Kidney (tissue), 14 donors: ENCODE data around the gene ERFE. TPM values are rescaled to one million over a fixed set of nuclear protein-coding genes. Genes with fewer than 3 reads are reported as not detected.

ENCODE experiments used
- DNase-seq, 5 donors: peaks; one replicate each; pipeline ENCODE4 v3.0.0-alpha.2; 2013 to 2020
- FAIRE-seq: peaks from 2 replicates; lab custom pipeline; 2012; peaks lifted over from hg19 to GRCh38; lab: Jason Lieb, UNC
- H3K27ac ChIP-seq, 2 donors: one replicate each; pipeline ENCODE4 v1.7.0; 2013; ENCODE audit warnings: low read depth in 2 of 2, low read length in 2 of 2, inconsistent platforms in 1 of 2
- H3K27me3 ChIP-seq: one replicate; pipeline ENCODE4 v1.7.1; 2013; ENCODE audit warnings: low read length, inconsistent platforms; ENCODE audit not compliant: control insufficient read depth, insufficient read depth
- H3K36me3 ChIP-seq, 3 donors: one replicate each; pipeline versions ENCODE4 v1.7.0 to v1.7.1; 2013; ENCODE audit warnings: low read length in 3 of 3, control low read depth in 1 of 3, inconsistent platforms in 1 of 3; ENCODE audit not compliant: insufficient read depth in 3 of 3, control insufficient read depth in 2 of 3
- H3K4me1 ChIP-seq, 3 donors: one replicate each; pipeline versions ENCODE4 v1.7.0 to v1.7.1; 2013; ENCODE audit warnings: low read length in 3 of 3, inconsistent platforms in 1 of 3, low read depth in 1 of 3; ENCODE audit not compliant: control insufficient read depth in 2 of 3, insufficient read depth in 2 of 3
- H3K4me3 ChIP-seq, 3 donors: one replicate each; pipeline versions ENCODE4 v1.7.0 to v1.8.1; 2013; ENCODE audit warnings: low read length in 3 of 3, control low read depth in 1 of 3, inconsistent platforms in 1 of 3
- H3K9ac ChIP-seq, 3 donors: one replicate each; pipeline versions ENCODE4 v1.7.0 to v1.7.1; 2013; ENCODE audit warnings: low read length in 3 of 3, control low read depth in 1 of 3, inconsistent platforms in 1 of 3
- H3K9me3 ChIP-seq, 3 donors: one replicate each; pipeline versions ENCODE4 v1.7.0 to v1.7.1; 2013; ENCODE audit warnings: low read length in 3 of 3, control low read depth in 1 of 3, inconsistent platforms in 1 of 3; ENCODE audit not compliant: control insufficient read depth in 2 of 3, insufficient read depth in 1 of 3
- intact Hi-C: fragments of 100-400 bp; cut with DNase I; formaldehyde crosslinking; loops from one replicate; pipeline ENCODE4 v1.11.1; 2022
- polyA plus RNA-seq: library from polyadenylated mRNA; stranded (reverse); fragments of 350-450 nt; fragmentation: Illumina TruSeq; extraction: RNeasy Lipid Tissue Mini Kit (QIAGEN cat#74804); gene quantifications from one replicate; pipeline ENCODE4 v1.2.3, GENCODE V29; 2014; ENCODE audit warnings: low read depth, low replicate concordance; ENCODE audit not compliant: insufficient read depth
- total RNA-seq: library from RNA; stranded (reverse); fragmentation: NEBNext Ultra II Directional; extraction: Animal tissue kit (Norgen Biotek cat#: 25700); gene quantifications from one replicate; pipeline ENCODE4 v1.2.1, GENCODE V29; 2021
- TF ChIP-seq, protein P1 (sequence below): IDR thresholded peaks from 3 replicates; pipeline ENCODE4 v1.5.1; 2012; ENCODE audit warnings: mild to moderate bottlenecking, moderate library complexity, borderline replicate concordance; ENCODE audit not compliant: insufficient read depth; ENCODE audit errors: extremely low read depth
- donor health status: control.
- donor health status: control.
- donor health status: control.
- donor health status: control.
- donor health status: control.
- donor health status: DM: yes; HTN: yes; CAD: no.
- donor health status: Normal renal cell carcinoma (clear cell type).

The ERFE gene
- total and polyA plus RNA-seq, 2 donors from 2014 or later, result 1.6 to 61.4 TPM

DNA sequence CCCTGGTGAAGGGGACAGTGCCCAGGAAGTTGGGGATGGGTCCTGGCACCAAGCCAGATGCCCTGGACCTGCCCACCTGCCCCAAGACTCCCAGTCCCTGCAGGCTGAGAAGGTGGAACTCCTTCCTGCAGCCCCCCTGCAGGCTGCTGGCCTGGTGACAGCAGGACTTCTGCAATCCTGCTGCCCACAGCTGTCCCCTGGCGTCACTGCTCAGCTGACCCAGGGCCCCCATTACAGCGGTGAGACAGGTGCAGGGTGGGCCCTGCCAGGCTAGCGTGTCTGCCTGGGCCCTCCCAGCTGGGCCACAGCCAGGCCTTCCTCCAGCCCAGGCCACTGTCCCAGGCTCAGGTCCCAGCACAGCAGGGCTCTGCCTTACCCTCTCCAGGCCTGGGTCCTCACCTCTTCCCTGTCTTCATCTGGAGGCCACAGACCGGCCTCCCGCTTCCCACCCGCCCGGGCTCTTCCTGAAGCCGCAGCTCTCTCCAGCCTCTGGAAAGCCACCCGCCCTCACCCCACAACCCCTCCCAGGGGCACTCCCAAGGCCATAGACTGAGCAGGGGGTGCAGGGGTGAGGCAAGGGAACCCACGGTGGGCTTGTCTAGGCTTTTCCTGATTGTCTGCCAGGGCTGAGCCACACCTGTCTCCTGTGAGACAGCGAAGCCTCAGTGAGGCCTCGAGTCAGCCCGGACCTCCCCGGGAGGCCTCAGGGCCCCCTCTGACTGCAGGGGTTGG is 8.8 kb upstream of the ERFE start:
- FAIRE-seq (no peak), DNase-seq (no peak)
- H3K27me3 ChIP-seq, result no peaks in the 10 kb centered on the region
- H3K4me1 ChIP-seq, result no peaks in the 10 kb centered on the region
- TF ChIP-seq, protein P1, sequence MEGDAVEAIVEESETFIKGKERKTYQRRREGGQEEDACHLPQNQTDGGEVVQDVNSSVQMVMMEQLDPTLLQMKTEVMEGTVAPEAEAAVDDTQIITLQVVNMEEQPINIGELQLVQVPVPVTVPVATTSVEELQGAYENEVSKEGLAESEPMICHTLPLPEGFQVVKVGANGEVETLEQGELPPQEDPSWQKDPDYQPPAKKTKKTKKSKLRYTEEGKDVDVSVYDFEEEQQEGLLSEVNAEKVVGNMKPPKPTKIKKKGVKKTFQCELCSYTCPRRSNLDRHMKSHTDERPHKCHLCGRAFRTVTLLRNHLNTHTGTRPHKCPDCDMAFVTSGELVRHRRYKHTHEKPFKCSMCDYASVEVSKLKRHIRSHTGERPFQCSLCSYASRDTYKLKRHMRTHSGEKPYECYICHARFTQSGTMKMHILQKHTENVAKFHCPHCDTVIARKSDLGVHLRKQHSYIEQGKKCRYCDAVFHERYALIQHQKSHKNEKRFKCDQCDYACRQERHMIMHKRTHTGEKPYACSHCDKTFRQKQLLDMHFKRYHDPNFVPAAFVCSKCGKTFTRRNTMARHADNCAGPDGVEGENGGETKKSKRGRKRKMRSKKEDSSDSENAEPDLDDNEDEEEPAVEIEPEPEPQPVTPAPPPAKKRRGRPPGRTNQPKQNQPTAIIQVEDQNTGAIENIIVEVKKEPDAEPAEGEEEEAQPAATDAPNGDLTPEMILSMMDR, result no peak
- H3K9me3 ChIP-seq, result no peaks in the 10 kb centered on the region
- no peak overlapping the region for H3K27ac ChIP-seq
- H3K36me3 ChIP-seq, result no peaks in the 10 kb centered on the region
- H3K9ac ChIP-seq, result no peak overlapping the region
- intact Hi-C loops, result no loop called here
- no peak overlapping the region for H3K4me3 ChIP-seq

DNA sequence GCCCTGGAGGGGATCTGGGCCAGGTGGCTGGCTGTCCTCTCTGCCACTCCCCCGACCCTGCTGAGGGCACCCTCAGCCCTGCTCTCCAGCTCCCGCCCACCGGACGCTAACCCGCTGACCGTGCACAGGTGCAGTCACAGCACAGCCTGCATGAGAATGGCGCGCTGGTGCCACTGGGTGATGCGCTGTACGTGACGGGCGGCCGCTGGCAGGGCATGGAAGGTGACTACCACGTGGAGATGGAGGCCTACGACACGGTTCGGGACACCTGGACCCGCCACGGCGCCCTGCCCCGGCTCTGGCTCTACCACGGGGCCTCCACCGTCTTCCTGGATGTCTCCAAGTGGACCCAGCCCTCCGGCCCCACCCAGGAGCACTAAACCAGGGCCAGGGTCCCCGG is 8.1 kb upstream of the ERFE start:
- Histone ChIP-seq H3K27ac (no peak overlapping the region), H3K4me1 (no peaks in the 10 kb centered on the region), H3K4me3 (no peak overlapping the region), H3K9me3 (no peaks in the 10 kb centered on the region), H3K36me3 (no peaks in the 10 kb centered on the region), H3K27me3 (no peaks in the 10 kb centered on the region), H3K9ac (no peak overlapping the region)
- TF ChIP-seq, protein P1, result no peak
- intact Hi-C loops, result no loop called here
- DNase-seq, result peak in 1 of 5 donors; percentile 66
- no peak for FAIRE-seq

GRCh38 chr2:238151205-238151604 is 7.6 kb upstream of the ERFE start:
- no peaks in the 10 kb centered on the region for H3K36me3 ChIP-seq
- TF ChIP-seq, protein P1, result no peak
- H3K27me3 ChIP-seq, result no peaks in the 10 kb centered on the region
- no peaks in the 10 kb centered on the region for H3K9me3 ChIP-seq
- H3K9ac ChIP-seq, result no peak overlapping the region
- no peaks in the 10 kb centered on the region for H3K4me1 ChIP-seq
- FAIRE-seq (no peak), DNase-seq (no peak)
- H3K4me3 ChIP-seq, result no peak overlapping the region
- intact Hi-C loops, result no loop called here
- no peak overlapping the region for H3K27ac ChIP-seq
